ENCODE results near the gene MYRF. TPM values are rescaled to one million over a fixed set of nuclear protein-coding genes. Genes with fewer than 3 reads are reported as not detected.

MYRF gene
- total and polyA plus RNA-seq, 2 of the 13 experiments (the other 11 are each of a cell fraction or from before 2014, with no cell fraction given) = 10.2 to 25.9 TPM

- TF ChIP-seq ZHX2 (IDR thresholded peaks at IDR 0.05; ENCODE audit: low read depth) (peak; percentile 40; the same call in 1 of the 2 replicates), ZHX2 (CRISPR knock-in tag; IDR thresholded peaks at IDR 0.05; ENCODE audit: borderline replicate concordance) (no peak), DPF2 (CRISPR knock-in tag; IDR thresholded peaks at IDR 0.05; ENCODE audit: borderline replicate concordance, low read depth) (peak; percentile 42; the same call in 1 of the 2 replicates), MTF1 (CRISPR knock-in tag; IDR thresholded peaks at IDR 0.05) (no peak), IRF9 (CRISPR knock-in tag; IDR thresholded peaks at IDR 0.05; ENCODE audit: borderline replicate concordance) (peak; percentile 44; the same call in 1 of the 2 replicates), TOPORS (CRISPR knock-in tag; IDR thresholded peaks at IDR 0.05) (peak; percentile 25; the same call in 1 of the 2 replicates), ZNF468 (CRISPR knock-in tag; IDR thresholded peaks at IDR 0.05) (0 out of 2 replicates have a peak, but pooled peaks have one; percentile 73), GRHL1 (CRISPR knock-in tag; conservative IDR thresholded peaks at IDR 0.05) (no peak), RFXAP (CRISPR knock-in tag; IDR thresholded peaks at IDR 0.05; ENCODE audit: borderline replicate concordance) (no peak), ZNF33B (CRISPR knock-in tag; IDR thresholded peaks at IDR 0.05) (no peak), ZBTB33 (CRISPR knock-in tag; IDR thresholded peaks at IDR 0.05) (peak; percentile 92), ZNF704 (CRISPR knock-in tag; IDR thresholded peaks at IDR 0.05; ENCODE audit: borderline replicate concordance) (peak; percentile 23; the same call in 1 of the 2 replicates), ZNF235 (CRISPR knock-in tag; IDR thresholded peaks at IDR 0.05; ENCODE audit: borderline replicate concordance) (peak; percentile 36; the same call in 1 of the 2 replicates), ZSCAN22 (CRISPR knock-in tag; IDR thresholded peaks at IDR 0.05) (0 out of 2 replicates have a peak, but pooled peaks have one; percentile 42)
Measured at GRCh38 chr11:61827571-61828378, 75.3 kb downstream of the MYRF start, which contains the start of gene FADS2 (continued).

All from HepG2 (cell line).